Measurements from ENCODE around the gene GLT1D1.

The GLT1D1 gene

DNA sequence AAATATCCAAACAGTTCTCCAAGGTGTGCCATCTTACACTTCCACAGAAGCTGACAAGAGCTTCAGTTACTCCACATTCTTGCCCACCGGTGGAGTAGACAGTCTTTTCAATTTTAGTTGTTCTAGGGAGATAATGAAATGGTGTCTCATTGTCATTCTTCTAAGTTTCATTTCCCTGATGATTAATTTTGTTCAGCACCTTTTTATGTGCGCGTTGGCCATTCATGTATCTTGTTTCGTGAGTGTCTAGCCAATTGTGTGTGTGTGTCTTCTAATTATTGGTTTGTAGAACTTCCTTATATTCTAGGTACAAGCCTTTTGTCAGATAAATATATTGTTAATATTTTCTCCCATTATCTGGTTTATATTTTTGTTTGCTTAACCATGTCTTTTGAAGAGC is 63.1 kb downstream of the GLT1D1 start:
- DNase-seq: no peak

DNA sequence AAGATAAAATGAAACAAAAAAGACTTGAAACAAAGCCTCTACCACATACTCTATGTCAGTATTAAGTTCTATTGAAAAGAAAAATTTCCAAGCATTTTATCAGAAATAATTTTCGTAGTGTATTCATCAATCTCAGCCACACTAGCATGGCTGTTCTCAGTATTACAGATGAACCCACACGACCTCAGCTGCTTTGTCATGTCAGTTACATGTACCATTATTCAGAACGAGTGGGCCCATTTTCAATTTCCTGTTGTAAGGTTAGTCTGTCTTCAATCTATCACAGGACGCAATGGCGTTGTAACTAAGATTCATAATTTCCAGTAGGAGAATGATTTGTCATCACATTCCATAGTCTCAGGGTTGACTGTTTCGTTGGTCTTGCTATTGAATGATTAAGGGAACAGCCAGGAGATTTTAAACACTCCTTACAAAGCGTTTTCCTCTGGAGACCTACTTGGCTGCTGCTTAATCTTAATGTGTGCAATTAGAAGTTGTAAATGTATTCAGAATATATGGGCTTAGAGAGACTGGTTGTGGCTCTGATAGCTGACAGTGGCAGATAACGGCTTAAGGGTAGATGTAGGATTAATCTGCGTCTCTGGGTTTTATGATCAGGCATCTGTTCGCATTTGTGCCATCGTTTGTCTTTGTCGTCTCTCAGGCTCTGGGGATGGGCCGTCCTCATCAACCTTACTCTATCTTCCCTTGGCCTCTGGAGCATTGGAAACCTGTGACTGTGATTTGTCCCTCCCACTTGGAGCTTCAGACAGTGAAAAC is 65.4 kb downstream of the GLT1D1 start:
- DNase-seq: no peak

DNA sequence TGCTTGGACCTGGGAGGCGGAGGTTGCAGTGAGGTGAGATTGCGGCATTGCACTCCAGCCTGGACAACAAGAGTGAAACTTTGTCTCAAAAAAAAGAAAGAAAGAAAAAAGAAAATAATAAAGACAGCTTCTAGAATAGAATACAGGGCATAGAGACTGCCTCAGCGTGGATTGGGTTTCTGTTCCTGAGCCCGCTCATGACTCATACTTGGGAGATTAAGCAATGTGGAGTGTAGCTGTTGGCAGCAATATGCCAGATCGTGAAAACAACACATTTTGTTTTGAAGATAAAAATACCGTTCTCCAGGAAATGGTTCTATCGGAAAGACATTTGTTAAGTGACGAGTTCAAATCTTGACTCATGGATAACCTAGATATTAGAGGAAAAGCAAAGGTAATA is 67.2 kb downstream of the GLT1D1 start:
- no peak for DNase-seq

DNA sequence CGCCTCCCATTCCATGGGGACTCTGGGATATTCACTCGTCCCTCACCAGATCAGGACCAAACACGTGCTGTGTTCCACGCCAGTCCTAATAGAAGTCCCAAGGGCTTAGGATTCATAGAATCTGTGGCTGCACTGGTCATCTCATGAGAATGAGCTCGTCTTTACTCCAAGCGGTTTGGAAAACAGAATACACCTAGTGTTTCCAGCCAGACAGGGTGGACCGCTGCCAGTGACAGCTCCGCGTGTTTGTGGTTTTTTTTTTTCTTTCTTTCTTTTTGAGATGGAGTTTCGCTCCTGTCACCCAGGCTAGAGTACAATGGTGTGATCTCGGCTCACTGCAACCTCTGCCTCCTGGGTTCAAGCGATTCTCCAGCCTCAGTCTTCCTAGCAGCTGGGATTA is 75.1 kb downstream of the GLT1D1 start:
- no peak for DNase-seq

DNA sequence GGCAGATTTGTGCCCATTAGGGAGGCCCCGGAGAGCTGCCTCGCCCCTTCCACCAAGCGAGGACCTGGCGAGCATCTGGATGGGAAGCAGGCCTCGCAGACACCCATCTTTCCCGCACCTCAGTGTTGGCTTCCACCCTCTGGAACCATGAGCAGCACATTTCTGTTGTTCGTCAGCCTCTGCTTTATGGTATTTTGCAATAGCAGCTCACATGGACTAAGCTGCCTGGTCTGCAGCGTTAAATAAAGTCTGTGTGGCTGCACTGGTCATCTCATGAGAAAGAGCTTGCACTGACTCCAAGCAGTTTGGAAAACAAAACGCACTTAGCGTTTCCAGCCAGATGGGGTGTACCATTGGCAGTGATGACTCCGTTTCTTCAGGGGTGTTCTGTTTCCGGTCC is 75.8 kb downstream of the GLT1D1 start:
- no peak for DNase-seq

DNA sequence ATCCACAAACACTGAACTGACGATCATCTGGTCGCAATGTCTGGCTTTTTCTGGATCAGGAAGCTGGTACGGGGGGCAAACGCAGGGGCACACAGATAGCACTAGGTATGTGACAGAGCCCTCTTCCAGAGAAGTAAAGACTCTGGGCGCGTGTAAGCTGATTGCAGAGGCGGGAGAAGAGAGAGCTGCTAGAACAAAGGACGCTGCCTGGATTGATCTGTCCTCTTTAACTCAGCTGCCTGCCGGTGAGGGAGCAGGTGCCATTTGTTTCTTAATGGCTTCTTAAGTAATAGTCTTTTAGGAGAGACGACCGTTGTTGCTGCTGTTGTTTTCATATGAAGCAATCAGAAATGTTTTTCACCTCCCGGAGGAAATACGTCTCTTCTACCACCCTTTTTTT is 77.3 kb downstream of the GLT1D1 start:
- DNase-seq: peak; percentile 32 to 48

DNA sequence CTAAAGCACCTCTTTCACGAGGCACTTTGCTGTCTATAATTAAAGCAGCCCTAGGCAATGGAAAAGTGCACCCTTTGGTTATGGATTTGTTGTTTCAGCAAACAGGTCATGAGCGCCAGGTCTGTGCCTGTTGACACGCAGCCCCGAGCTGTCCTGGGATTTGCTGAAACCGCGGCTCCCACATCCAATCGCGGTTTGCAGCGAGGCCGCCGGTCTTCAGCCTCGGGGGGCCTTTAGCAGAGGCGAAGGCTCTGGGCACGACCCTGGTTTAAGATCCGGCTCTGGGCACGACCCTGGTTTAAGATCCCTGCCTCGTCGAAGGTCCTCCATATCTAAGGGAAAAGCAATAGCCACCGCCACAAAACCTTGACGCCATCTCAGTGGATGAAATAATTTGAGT is 79.2 kb downstream of the GLT1D1 start:
- DNase-seq: no peak

DNA sequence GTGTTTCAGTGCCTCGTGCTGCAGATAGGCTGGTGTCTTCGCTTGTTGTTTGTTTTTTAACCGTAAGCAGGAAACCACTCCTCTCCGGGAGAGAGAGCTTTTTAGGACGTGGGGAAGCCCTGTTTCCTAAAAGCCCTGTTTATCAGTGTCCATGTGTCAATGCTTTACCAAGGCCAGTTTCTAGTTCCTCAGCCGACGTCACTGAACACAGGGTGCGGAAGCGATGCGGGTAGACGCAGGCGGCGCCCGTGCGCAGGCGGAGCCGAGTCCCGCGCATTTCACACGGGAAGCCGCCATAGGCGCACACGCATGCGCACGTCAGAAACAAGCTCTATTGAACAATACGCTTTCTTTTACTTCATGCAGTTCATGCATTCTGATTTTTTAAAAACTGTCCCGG is 79.8 kb downstream of the GLT1D1 start:
- no peak for DNase-seq

DNA sequence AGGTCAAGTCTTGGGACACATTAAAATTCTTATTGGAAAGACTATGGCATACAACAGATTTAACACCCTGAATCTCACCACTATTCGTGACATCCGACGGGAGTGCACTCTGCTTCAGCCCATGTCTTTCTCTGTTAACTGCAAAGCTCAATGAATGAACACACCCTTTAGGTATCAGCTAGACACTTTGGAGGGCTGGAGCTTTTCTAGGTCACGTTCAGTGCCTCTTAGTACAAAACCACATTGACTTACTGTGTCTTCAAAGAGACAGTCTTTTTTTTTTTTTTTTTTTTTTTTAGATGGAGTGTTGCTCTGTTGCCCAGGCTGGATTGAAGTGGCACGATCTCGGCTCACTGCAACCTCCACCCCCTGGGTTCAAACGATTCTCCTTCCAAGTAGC is 80.6 kb downstream of the GLT1D1 start:
- no peak for DNase-seq

DNA sequence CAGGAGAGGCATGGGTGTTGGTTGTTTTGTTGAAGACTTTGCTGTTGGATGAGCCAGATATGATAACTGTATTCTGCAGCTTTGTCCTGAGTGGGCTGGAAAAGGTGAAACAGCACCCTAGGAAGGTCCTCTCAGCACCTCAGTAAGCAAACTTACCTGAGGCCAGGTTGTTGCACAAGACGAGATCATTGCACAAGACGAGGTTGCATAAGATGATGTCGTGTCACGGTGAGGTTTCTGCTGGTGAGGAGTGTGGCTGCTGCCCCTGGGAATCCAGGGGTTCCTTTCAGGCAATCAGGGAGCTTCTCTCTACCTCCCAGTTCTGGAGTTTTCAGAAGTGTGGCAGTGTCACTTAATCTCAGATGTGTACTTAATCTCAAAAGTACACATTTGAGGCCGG is 85.6 kb downstream of the GLT1D1 start:
- no peak for DNase-seq

DNA sequence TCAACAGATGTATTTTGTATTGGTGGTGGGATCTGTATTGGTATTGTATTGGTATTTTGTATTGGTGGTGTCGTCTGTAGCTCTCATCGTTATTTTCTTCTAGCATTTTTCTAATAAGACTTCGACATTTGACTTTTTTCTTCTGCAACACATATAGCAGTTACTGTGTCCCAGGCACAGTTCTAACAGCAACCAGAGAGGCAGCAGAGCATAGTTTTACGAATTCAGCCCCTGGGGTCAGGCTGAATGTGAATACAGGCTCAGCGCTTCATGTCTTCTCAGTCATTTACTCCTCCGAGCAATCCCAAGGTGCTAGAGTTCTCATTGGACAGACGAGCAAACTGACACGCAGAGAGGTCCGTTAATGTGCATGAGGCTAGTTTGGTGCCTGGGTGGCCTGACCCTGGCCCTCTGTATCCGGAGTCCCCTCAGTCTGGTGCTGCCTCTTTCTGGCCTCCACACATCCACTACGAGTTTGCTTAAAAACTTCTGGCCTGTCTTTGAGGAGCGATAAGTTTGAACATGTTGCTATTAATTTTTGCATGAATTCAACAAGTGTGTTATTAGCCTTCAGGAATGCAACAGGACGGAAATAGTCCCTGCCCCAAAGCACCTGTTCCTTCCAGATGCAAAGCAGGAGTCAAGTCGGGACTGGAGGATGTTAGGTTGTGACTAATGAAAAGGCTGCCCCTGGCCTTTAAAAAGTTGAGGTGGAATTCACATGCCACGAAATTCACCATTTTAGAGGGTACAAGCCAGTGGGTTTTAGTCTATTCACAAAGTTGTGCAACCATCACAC is 87.0 kb downstream of the GLT1D1 start:
- DNase-seq: no peak

DNA sequence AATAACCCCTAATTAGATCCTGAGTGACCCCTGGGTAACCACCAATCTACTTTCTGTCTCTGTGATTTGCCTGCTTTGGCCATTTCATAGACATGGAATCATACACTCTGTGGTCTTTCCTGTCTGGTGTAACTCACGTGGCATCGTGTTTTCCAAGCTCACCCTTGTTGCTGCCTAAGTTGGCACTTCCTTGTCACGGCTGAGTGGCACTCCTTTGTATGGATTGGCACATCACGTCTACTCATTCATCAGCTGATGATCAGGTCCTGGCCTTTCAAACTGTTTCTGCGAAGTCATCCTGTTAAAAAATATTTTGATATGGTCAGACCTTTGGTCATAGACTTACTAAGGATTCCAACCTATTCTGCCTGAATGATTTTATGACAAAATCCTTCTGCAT is 87.7 kb downstream of the GLT1D1 start:
- DNase-seq: no peak

DNA sequence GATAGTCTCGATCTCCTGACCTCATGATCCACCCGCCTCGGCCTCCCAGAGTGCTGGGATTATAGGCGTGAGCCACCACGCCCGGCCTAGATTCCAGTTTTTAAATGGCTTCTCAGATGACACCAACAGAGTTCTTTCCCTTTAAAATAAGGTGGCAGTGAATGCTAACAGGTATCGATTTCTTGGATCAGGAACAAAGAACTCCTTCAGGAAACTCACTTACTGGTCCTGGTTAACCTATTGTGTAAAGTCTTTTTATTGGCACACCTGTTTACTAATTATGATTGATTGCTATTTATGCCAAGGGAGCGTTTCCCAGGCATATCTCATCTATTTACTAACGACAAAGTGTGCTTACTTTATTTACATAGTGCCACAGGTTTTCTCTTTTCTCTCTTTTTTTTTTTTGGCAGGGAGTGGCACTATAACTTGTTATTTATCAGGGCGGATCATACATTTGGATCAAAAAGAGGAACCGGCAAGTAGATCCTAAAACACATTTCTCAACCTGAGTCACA is 89.7 kb downstream of the GLT1D1 start:
- peak; percentile 57 to 62 for DNase-seq

DNA sequence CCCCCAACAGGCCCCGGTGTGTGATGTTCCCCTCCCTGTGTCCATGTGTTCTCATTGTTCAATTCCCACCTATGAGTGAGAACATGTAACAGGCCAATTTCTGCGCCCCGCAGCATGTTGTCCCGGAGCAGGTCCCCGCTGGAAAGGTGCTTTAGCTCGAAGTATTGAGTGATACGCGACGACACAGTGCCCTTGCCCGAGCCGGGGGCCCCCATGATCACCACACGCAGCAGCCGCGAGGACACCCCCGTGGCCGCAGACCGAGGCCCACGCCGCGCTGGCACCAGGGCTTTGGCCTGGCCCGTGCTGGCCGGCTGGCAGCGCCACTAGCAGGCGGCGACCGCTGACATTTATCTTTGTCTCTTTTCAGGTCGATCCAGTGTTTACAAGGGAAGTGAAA is 91.7 kb downstream of the GLT1D1 start:
- DNase-seq: no peak

DNA sequence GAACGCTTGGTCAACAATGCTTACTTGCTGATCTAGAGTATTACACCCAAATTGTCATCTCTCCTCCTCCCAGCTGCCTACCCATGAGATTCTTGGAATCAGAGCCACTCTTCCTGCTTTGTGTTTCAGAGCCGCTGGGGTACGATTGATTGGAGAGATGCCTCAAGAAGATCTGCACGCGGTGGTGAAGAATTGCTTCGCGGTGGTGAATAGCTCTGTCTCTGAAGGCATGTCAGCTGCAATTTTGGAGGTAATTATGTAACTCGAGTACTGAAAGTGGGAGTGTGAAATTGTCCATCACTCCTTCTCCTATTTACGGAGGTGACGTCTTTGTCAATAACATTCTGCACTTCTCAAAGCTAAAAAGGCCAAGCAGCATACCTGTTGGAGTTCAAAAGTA is 93.9 kb downstream of the GLT1D1 start:
- DNase-seq: no peak

DNA sequence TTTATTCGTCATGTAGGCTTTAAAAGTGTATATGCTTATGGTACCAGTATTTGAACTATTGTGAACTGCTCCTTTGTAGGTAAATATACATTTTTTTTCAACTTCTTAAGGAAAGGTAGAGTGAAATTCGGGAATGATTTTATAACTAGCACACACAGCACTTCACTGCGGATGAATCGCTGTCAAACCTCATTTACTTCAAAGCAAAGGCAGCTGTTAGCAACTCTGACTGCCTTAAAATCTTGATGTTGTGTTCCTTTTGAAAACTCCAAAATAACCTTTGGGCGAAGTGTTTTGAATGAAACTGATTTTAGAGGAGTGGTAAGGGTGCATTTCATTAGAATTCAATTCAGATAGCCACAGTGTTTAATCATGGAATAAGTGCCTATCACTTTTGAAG is 95.8 kb downstream of the GLT1D1 start:
- DNase-seq: no peak

DNA sequence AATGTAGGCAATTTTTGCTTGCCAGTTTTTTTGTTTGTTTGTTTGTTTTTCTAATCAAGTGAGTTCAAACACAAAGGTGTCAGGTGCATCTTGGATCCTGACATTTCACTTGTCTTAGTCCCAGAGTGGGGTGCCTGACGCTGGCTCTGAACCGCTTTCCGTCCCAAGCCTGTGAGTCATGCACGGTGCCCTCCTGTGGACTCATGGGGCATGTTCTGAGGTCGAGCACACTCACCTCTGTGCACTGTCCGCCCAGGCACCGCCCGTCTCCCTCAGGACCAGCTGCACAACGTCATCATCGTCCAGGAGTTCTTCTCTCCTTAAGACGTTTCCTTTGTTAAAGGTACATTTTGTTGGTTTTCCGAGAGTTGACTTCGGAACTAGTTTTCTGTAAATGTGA is 98.2 kb downstream of the GLT1D1 start:
- DNase-seq: no peak

DNA sequence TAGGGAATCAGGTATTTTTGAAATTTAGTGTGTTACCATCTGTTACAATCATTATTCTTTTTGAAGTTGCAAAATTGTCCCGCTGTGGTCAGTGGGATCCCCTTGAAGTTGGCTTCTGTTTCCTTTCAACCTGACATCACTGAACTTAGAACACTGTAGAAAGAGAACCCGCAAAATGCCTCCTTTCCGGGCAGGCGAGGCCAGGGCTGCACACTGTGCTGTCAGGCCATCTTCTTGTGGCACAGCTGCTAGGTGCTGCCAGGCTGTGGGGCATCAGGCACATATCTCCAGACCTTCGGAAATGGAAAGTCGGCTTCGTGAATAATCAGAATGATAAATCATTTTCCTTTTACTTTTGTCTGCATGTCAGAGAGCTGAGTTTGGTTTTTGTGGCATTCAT is 103.5 kb downstream of the GLT1D1 start:
- DNase-seq: no peak

DNA sequence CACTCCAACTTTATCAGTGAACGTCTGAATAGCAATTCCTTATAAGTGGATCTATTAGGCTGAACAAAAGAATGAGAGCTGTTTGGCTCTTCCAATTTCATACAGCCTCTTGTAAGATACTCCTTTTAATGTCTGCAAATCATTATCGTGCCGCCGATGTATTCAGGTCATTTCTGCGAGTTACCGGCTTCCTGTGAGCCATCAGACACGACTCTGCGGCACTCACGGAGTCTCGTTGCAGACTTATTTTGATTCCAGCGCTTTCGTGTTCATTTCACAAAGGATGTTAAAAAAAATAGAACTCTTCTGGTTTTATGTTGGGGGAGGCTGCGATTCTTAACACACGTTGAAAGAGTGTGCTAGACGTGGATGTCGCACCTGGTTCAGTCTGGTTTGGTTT is 106.6 kb downstream of the GLT1D1 start:
- no peak for DNase-seq

DNA sequence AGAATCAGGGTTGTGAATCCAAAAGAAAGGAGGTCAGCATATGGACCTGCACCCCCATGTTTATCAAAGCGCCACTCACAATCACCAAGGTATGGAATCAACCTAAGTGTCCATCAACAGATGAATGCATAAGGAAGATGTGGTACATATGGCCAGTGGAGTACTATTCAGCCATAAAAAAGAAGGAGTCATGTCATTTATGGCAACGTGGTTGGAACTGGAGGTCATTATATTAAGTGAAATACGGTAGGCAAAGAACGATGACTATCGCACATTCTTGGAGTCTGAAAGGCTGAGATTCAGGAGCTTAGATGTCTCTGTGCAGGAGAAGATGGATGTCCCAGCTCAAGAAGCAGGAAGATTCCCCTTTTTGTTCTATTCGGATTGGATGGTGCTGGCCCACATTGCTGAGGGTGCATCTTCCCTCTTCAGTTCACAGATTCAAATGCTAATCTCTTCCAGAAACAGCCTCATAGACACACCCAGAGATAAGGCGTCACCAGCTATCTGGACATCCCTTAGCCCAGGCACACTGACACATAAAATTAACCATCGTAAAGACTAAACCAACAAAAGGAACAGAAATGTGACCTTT is 108.1 kb downstream of the GLT1D1 start:
- DNase-seq: no peak

DNA sequence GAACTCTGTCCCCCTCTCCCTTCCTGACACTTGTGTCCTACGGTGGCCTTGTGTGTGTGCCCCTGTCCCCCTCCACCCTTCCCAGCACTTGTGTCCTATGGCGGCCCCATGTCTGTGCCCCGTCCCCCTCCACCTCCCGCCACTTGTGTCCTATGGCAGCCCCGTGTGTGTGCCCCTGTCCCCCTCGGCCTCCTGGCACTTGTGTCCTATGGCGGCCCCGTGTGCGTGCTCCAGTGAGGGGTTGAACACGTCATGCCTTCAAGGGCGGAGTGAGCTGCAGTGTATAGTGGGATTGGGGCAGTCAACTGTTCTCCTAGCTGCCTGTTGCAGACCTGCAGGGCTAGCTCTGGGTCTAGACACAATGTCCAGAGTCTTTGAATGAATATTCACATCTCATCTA is 108.7 kb downstream of the GLT1D1 start:
- no peak for DNase-seq

DNA sequence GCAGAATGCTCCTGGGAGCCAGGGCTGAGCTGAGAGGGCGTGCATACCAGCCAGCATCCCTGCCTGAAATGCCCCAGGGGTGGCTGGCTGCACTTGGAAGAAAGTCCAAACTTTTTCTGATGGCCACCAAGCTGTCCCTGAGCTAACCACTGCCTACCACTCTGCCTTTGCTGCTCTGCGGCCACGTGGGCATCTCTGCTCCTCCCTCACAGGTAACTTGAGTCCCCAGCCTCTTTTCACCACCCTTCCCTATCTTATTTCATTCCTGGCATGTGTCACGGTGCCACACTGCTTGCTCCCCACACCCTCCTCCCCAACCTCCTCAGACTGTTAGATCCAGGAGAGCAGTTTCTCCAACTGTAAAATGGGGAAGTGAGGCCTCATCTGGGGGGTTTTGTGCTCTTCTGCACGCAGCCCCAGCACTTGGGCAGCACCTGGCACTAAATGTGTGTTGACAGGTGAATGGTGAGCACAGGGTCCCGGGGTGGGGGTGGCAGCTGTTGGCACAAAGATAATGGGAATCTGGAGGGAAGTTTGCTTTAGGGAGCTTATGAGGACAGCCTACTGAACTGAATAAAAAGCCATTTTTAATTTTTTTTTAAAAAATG is 113.0 kb downstream of the GLT1D1 start:
- DNase-seq: peak; percentile 20 to 35

DNA sequence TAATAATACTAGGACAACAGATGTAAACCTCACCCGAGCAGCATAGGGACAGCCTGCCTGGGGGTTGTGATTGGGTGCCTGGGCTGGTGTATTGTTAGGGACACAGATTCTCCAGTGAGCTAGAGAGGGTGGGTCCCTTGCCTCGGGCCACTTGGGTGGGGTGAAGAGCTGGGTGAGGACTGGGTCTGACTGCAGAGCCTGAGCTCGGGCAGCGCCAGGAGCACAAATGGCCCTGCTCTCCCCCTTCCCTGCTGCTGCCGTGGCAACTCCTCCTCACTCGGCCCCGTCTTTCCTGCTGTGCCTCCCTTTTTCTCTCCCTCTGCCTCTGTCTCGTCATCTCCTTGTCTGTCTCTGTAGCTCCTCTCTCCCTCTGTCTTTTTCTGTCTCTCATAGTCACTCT is 115.4 kb downstream of the GLT1D1 start:
- DNase-seq: no peak
